GM12878 (cell line): ENCODE results near the gene TPRKB. TPM values are rescaled to one million over a fixed set of nuclear protein-coding genes. Genes with fewer than 3 reads are reported as not detected.

Experiments
- ATF7 ChIP-seq: fragments of 450-650 bp; IDR thresholded peaks from 2 replicates; pipeline ENCODE4 v1.6.1; 2016; ENCODE audit warnings: low read depth, mild to moderate bottlenecking
- BACH1 ChIP-seq: fragments of 450-650 bp; IDR thresholded peaks from 2 replicates; pipeline ENCODE4 v1.6.1; 2017; ENCODE audit warnings: mild to moderate bottlenecking, borderline replicate concordance
- CHD1 ChIP-seq: IDR thresholded peaks from 2 replicates; pipeline ENCODE4 v1.6.1; 2012; ENCODE audit warnings: low read depth, low read length, improper control_type of control experiment
- CREM ChIP-seq: IDR thresholded peaks from 2 replicates; pipeline ENCODE4 v1.6.1; 2014; ENCODE audit warnings: antibody characterized with exemption, low read depth
- GABPA ChIP-seq: IDR thresholded peaks from 2 replicates; pipeline ENCODE4 v1.6.1; 2014; ENCODE audit warnings: antibody characterized with exemption, low read depth, mild to moderate bottlenecking, inconsistent platforms
- GATAD2B ChIP-seq: fragments of 450-650 bp; conservative IDR thresholded peaks from 2 replicates; pipeline ENCODE4 v1.6.1; 2017; ENCODE audit warnings: low read depth, mild to moderate bottlenecking, moderate library complexity
- LARP7 ChIP-seq: fragments of 450-650 bp; IDR thresholded peaks from 2 replicates; pipeline ENCODE4 v1.6.1; 2017; ENCODE audit warnings: mild to moderate bottlenecking
- MEF2A ChIP-seq: IDR thresholded peaks from 2 replicates; pipeline ENCODE4 v1.6.1; 2011; ENCODE audit warnings: low read depth, mild to moderate bottlenecking, low read length, moderate library complexity; ENCODE audit not compliant: insufficient read depth
- MXI1 ChIP-seq: fragments of 150-350 bp; IDR thresholded peaks from 2 replicates; pipeline ENCODE4 v1.6.1; 2011; ENCODE audit warnings: low read depth, mild to moderate bottlenecking, inconsistent platforms, low read length, improper control_type of control experiment
- NBN ChIP-seq: fragments of 450-650 bp; IDR thresholded peaks from 2 replicates; pipeline ENCODE4 v1.6.1; 2016
- SIX5 ChIP-seq: IDR thresholded peaks from 2 replicates; pipeline ENCODE4 v1.6.1; 2011; ENCODE audit warnings: mild to moderate bottlenecking, low read depth, low read length, moderate library complexity; ENCODE audit not compliant: severe bottlenecking
- SMAD5 ChIP-seq: IDR thresholded peaks from 2 replicates; pipeline ENCODE4 v1.6.1; 2016; ENCODE audit warnings: antibody characterized with exemption, low read depth
- SMARCA5 ChIP-seq: fragments of 450-650 bp; IDR thresholded peaks from 2 replicates; pipeline ENCODE4 v1.6.1; 2017; ENCODE audit warnings: mild to moderate bottlenecking
- SREBF2 ChIP-seq: IDR thresholded peaks from 2 replicates; pipeline ENCODE4 v1.6.1; 2012; ENCODE audit warnings: mild to moderate bottlenecking, low read length
- SUZ12 ChIP-seq: fragments of 200-600 bp; sonication (generic); IDR thresholded peaks from one replicate; pipeline ENCODE4 v1.6.1; 2018; ENCODE audit warnings: antibody characterized with exemption, mild to moderate bottlenecking; ENCODE audit not compliant: unreplicated experiment
- TCF12 ChIP-seq: IDR thresholded peaks from 2 replicates; pipeline ENCODE4 v1.6.1; 2011; ENCODE audit warnings: low read depth, mild to moderate bottlenecking, low read length
- TCF3 ChIP-seq: IDR thresholded peaks from 2 replicates; pipeline ENCODE4 v1.6.1; 2012; ENCODE audit warnings: low read depth, mild to moderate bottlenecking, low read length, borderline replicate concordance; ENCODE audit not compliant: insufficient read depth
- ZNF274 ChIP-seq: IDR thresholded peaks from one replicate; pipeline ENCODE4 v1.8.0; 2011; ENCODE audit not compliant: insufficient read length, insufficient read depth
- polyA plus RNA-seq, 11 experiments: library from polyadenylated mRNA; depleted of rRNA in 4 of 11; unstranded in 6 of 11; stranded (reverse) in 5 of 11; fragments of >200 nt; fragmentation: Nextera tagmentation in 4 of 11; fragmentation: Illumina TruSeq in 1 of 11; extraction: Ambion mirVana in 4 of 11; extraction: Trizol in 1 of 11; gene quantifications; 1 replicate in 1 of 11; 2 replicates in 10 of 11; pipeline versions ENCODE4 v1.2.1 to v1.2.3, GENCODE V29; 2011 to 2016; ENCODE audit warnings: inconsistent platforms in 2 of 11, missing spikeins in 2 of 11, low read depth in 1 of 11
- total RNA-seq, 4 experiments: library from RNA; depleted of rRNA in 3 of 4; stranded (reverse); fragments of >200 nt in 3 of 4; fragmentation: Illumina TruSeq in 1 of 4; extraction: Trizol in 1 of 4; gene quantifications; 2 replicates each; pipeline versions ENCODE4 v1.2.1 to v1.2.3, GENCODE V29; 2013 to 2021
- TF ChIP-seq, protein P1 (sequence below): IDR thresholded peaks from 2 replicates; pipeline ENCODE4 v1.6.1; 2011; ENCODE audit warnings: borderline replicate concordance, low read depth, mild to moderate bottlenecking, moderate library complexity, low read length; ENCODE audit not compliant: insufficient read depth, poor library complexity, severe bottlenecking
- TF ChIP-seq, protein P2 (sequence below): IDR thresholded peaks from 2 replicates; pipeline ENCODE4 v1.6.1; 2011; ENCODE audit warnings: mild to moderate bottlenecking, low read depth, low read length, moderate library complexity; ENCODE audit not compliant: insufficient replicate concordance
- TF ChIP-seq, protein P3 (sequence below): IDR thresholded peaks from 2 replicates; pipeline ENCODE4 v1.6.1; 2012; ENCODE audit warnings: low read depth, low read length, improper control_type of control experiment
- TF ChIP-seq, protein P4 (sequence below): fragments of 450-650 bp; IDR thresholded peaks from 2 replicates; pipeline ENCODE4 v1.6.1; 2018; ENCODE audit warnings: mild to moderate bottlenecking, low read depth, moderate library complexity; ENCODE audit not compliant: partially characterized antibody

The TPRKB gene
- total and polyA plus RNA-seq, 10 of the 15 experiments (the other 5 are each of a cell fraction or from before 2014, with no cell fraction given) = 28.1 to 129 (median 67.2) TPM

DNA sequence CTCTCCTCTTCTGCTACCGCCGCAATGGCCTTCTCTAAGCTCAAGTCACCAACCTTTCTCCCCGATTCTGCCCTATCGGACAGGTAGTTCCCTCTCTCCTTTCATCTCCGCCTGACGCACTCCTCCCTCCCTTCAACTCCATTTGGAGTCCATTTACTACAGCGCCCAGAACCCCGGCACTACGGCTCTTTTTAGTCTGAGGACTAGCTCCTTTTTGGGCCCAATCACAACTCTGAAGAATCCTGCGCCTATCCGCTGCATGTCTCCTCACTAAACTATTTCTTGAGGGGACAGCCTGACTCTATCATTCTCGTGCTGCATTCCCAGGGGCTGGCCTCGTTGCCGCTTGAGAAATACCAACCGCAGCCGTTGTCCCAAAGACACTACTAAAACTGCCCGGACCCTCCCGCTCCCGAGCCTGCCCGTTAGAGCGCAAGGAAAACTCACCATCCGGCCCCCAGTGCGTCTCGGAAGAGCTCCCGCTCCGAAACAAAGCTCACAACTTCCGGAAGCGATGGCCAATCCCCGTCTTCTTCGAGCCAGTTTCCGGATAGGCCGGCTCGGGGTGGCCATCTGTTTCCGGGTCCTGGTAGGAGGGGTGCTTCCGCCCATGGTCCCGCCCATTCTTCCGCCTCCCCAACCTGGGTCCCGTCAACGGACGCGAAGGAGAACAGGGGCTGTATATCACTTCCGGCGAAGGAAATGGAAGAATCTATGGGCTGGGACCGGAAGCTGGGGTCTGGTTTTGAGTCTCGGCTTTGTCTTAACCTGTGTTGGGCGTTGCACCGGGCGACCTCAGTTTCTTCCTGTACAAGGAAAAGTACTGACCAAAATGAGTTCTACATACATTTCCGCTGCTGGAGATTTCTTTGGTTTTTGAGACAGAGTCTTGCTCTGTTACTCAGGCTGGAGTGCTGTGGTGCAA, at the start of gene TPRKB (continued):
- TF ChIP-seq, protein P1, sequence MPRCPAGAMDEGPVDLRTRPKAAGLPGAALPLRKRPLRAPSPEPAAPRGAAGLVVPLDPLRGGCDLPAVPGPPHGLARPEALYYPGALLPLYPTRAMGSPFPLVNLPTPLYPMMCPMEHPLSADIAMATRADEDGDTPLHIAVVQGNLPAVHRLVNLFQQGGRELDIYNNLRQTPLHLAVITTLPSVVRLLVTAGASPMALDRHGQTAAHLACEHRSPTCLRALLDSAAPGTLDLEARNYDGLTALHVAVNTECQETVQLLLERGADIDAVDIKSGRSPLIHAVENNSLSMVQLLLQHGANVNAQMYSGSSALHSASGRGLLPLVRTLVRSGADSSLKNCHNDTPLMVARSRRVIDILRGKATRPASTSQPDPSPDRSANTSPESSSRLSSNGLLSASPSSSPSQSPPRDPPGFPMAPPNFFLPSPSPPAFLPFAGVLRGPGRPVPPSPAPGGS = peak; percentile 15
- TF ChIP-seq GABPA (peak; percentile 99), TCF3 (peak; percentile 91), ATF7 (peak; percentile 72), ZNF274 (no peak), CREM (peak; percentile 70), MXI1 (0 out of 2 replicates have a peak, but pooled peaks have one; percentile 38), LARP7 (peak; percentile 19; the same call in 1 of the 2 replicates), NBN (peak; percentile 22; the same call in 1 of the 2 replicates), CHD1 (no peak), SIX5 (peak; percentile 54), BACH1 (0 out of 2 replicates have a peak, but pooled peaks have one; percentile 41), SUZ12 (no peak), SMAD5 (0 out of 2 replicates have a peak, but pooled peaks have one; percentile 55), SMARCA5 (peak; percentile 33; the same call in 1 of the 2 replicates), SREBF2 (peak; percentile 67), GATAD2B (peak; percentile 72; the same call in 1 of the 2 replicates), MEF2A (0 out of 2 replicates have a peak, but pooled peaks have one; percentile 24), TCF12 (peak; percentile 75)
- TF ChIP-seq, protein P2, sequence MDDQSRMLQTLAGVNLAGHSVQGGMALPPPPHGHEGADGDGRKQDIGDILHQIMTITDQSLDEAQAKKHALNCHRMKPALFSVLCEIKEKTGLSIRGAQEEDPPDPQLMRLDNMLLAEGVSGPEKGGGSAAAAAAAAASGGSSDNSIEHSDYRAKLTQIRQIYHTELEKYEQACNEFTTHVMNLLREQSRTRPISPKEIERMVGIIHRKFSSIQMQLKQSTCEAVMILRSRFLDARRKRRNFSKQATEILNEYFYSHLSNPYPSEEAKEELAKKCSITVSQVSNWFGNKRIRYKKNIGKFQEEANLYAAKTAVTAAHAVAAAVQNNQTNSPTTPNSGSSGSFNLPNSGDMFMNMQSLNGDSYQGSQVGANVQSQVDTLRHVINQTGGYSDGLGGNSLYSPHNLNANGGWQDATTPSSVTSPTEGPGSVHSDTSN = peak; percentile 70
- TF ChIP-seq, protein P3, sequence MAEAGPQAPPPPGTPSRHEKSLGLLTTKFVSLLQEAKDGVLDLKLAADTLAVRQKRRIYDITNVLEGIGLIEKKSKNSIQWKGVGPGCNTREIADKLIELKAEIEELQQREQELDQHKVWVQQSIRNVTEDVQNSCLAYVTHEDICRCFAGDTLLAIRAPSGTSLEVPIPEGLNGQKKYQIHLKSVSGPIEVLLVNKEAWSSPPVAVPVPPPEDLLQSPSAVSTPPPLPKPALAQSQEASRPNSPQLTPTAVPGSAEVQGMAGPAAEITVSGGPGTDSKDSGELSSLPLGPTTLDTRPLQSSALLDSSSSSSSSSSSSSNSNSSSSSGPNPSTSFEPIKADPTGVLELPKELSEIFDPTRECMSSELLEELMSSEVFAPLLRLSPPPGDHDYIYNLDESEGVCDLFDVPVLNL = peak; percentile 88
- TF ChIP-seq, protein P4, sequence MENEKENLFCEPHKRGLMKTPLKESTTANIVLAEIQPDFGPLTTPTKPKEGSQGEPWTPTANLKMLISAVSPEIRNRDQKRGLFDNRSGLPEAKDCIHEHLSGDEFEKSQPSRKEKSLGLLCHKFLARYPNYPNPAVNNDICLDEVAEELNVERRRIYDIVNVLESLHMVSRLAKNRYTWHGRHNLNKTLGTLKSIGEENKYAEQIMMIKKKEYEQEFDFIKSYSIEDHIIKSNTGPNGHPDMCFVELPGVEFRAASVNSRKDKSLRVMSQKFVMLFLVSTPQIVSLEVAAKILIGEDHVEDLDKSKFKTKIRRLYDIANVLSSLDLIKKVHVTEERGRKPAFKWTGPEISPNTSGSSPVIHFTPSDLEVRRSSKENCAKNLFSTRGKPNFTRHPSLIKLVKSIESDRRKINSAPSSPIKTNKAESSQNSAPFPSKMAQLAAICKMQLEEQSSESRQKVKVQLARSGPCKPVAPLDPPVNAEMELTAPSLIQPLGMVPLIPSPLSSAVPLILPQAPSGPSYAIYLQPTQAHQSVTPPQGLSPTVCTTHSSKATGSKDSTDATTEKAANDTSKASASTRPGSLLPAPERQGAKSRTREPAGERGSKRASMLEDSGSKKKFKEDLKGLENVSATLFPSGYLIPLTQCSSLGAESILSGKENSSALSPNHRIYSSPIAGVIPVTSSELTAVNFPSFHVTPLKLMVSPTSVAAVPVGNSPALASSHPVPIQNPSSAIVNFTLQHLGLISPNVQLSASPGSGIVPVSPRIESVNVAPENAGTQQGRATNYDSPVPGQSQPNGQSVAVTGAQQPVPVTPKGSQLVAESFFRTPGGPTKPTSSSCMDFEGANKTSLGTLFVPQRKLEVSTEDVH = peak; percentile 93
